ENCODE results near the gene COX14.
"Not testable (repeated sequence)": the region's sequence is repeated elsewhere in the genome, so short reads cannot be mapped to it uniquely, and the experiment has no call there.

COX14 gene

GRCh38 chr12:50107416-50108268, 4.4 kb upstream of the COX14 start:
- no peak for DNase-seq (ENCODE audit: low read depth)

- no peak for DNase-seq (ENCODE audit: low read depth)
Measured at GRCh38 chr12:50109319-50109718, 2.7 kb upstream of the COX14 start.

GRCh38 chr12:50110127-50110761, 1.8 kb upstream of the COX14 start:
- DNase-seq (ENCODE audit: low read depth), result no peak

DNA sequence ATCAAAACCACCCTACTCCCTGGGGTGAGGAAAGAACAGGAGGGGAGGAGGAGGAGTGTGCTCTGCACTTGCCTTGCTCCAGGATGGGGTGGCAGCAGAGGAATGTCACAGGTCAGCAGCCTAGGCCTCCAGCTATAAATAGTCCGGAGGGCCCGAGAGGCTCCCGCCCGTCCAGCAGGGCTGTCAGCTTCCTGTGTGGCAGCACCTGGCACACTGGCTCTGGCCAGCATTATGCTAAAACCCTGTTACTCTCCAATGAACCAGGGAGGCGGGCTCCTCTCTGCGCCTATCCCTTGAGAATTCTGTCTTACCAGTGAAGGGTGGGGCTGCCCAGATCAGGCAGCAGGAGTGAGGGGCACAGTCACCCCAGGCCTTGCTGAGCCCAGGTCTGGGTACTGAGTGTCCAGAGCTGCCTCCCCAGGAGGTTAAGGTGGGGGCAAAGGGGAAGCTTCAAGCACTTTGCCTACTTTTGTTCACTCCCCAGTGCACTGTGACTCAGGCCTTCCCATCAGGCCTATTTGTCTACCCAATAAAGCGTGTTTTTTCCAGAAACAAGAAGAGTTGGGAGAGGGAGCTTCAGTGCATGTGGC, 1.2 kb upstream of the COX14 start:
- no peak for DNase-seq (ENCODE audit: low read depth)

DNA sequence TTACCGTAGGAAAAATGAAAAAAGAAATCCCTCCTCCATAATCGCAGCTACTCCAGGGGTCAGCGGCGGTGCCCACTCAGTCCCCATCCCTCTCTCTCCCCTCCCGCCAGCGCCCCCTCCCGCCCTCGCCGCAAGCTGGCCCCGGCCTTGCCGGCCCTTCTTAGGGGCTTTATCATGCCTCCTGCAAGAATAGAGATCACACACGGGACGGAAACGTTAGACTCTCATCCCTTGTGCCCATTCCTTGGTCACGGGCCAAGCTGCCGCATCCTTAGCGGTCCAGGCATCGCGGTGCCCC, 692 bp upstream of the COX14 start:
- DNase-seq (ENCODE audit: low read depth), result no peak

GRCh38 chr12:50112456-50113218, 601 bp downstream of the COX14 start:
- DNase-seq (ENCODE audit: low read depth), result no peak

GRCh38 chr12:50117057-50117622, 5.1 kb downstream of the COX14 start:
- no peak for DNase-seq (ENCODE audit: low read depth)

GRCh38 chr12:50119387-50119786, 7.4 kb downstream of the COX14 start:
- no peak for DNase-seq (ENCODE audit: low read depth)

DNA sequence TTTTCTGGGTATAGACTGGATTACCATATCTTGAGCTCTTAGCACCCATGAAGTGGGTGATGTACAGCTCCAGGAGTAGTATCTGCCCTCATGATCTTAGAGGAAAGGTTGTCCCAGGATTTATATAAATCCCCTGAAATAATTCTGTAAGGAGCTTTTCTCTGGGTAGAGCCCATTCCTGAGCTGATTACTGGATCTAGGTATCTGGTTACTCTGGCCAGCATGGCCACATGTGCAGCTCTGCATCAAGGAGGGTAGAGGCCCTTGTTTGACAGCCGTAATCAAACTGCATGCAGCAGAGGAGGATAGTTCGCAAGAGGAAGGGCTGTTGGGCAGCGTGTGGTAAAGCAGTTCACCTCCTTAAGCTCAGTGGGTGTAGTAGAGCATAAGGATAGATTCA, 8.5 kb downstream of the COX14 start:
- no peak for DNase-seq (ENCODE audit: low read depth)

- DNase-seq (ENCODE audit: low read depth), result no peak
Measured at GRCh38 chr12:50120953-50121352, 8.9 kb downstream of the COX14 start.

DNA sequence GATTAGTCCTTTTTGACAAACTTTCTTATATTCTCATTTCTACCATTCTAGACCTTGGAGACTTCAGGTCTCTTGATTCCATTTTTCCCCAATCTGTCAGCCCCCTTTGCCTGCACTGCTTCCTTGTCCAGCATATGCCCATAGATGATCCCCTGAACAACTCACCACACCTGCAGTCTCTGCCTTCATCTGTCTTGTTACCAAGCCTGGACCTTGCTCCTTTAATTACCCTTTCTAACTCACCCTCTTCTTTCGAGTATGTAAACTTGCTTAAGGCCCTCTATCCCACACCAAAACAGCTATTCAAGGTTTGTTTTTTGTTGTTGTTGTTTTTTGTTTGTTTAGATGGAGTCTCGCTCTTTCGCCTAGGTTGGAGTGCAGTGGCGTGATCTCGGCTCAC, 9.6 kb downstream of the COX14 start:
- no peak for DNase-seq (ENCODE audit: low read depth)

DNA sequence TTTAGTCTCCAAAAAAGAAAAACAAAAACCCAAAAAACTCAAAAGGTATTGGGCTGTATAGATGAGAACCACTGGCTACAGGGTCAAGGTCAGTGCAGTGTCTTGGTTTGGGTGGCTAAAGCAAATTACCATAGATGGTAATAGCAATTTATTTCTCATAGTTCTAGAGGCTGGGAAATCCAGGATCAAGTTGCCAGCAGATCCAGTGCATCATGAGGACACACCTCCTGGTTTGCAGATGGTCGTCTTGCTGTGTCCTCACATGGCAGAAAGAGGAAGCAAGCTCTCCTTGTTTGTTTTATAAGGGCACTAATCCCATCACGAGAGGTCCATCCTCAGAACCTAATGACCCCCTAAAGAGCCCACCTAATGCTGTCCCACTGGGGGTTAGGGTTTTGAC, 11.2 kb downstream of the COX14 start:
- DNase-seq (ENCODE audit: low read depth), result no peak

DNA sequence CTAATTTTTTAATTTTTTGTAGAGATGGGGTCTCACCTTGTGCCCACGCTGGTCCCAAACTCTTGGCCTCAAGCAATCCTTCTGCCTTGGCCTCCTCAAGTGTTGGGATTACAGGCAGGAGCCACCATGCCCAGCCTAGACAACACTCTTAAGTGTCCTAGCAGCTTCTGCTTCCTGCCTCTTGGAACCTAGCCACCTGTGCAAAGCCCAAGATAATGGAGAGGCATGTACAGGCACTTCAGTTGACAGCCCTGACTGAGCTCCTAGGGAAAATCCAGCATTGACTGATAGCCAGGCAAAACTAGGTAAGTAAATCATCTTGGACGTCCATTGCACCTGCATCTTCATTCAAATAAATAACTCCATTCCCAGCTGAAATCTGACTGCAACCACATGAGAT, 15.5 kb downstream of the COX14 start:
- DNase-seq (ENCODE audit: low read depth), result no peak

GRCh38 chr12:50129290-50129689, 17.3 kb downstream of the COX14 start:
- DNase-seq (ENCODE audit: low read depth), result no peak

- DNase-seq (ENCODE audit: low read depth), result no peak
Measured at GRCh38 chr12:50132505-50133135, 20.6 kb downstream of the COX14 start.

GRCh38 chr12:50142993-50143392, 31.0 kb downstream of the COX14 start:
- DNase-seq (ENCODE audit: low read depth), result no peak

DNA sequence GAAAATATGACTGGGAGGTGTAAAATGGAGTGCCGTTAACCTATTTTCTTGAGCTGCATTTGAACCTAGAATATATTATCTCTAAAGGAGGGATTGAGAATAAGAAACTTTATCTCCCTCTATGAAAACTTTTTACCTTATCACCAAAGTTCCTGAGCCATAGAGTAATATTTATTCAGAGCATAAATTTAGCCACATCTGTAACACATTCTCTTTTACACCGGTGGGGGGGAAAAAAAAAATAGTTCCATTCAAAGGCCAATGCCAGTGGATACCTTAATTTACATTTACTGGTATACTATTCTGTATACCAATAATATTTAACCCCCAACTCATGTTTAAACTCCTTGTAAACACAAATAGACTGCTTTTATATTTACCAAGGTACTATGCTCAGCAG, 33.4 kb downstream of the COX14 start:
- no peak for DNase-seq (ENCODE audit: low read depth)

DNA sequence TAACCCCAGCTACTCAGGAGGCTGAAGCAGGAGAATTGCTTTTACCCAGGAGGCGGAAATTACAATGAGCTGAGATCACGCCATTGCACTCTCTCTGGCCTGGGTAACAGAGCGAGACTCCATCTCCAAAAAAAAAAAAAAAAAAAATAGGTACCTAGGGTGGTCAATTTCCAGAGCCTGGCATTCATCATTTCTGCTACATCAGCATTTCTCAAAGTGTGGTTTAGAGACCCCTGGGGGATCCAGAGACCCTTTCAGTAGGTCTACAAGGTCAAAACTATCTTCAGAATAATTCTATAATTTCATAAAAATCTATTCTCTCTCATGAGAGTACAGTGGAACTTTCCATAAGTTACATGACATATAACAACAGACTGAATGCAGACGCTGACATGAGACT, 35.2 kb downstream of the COX14 start:
- DNase-seq (ENCODE audit: low read depth), result no peak

DNA sequence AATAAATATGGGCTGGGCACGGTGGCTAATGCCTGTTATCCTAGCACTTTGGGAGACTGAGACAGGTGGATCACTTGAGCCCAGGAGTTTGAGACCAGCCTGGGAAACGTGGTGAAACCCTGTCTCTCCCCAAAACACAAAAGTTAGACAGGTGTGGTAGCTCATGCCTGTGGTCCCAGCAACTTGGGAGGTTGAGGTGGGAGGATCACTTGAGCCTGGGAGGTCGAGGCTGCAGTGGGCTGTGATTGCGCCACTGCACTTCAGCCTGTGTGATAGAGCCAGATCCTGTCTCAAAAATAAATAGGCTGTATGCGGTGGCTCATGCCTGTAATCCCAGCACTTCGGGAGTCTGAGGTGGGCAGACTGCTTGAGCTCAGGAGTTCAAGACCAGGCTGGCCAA, 36.0 kb downstream of the COX14 start:
- DNase-seq (ENCODE audit: low read depth), result not testable (repeated sequence)

- no peak for DNase-seq (ENCODE audit: low read depth)
Measured at GRCh38 chr12:50149311-50149710, 37.3 kb downstream of the COX14 start.

GRCh38 chr12:50151047-50151687, 39.1 kb downstream of the COX14 start:
- DNase-seq (ENCODE audit: low read depth), result no peak

Data from non-pigmented ciliary epithelial cell (primary cell).